AG09309 (cell line): ENCODE data around the gene GLYR1.

Experiments
- DNase-seq: peaks from one replicate; pipeline ENCODE4 v3.0.0-alpha.2; 2010; ENCODE audit warnings: low read depth
- H3K4me3 ChIP-seq: 2 replicates; pipeline ENCODE4 v1.5.1; 2011; ENCODE audit warnings: mild to moderate bottlenecking, low read depth, low read length, moderate library complexity; ENCODE audit not compliant: control insufficient read depth
- TF ChIP-seq, protein P1 (sequence below): IDR thresholded peaks from 2 replicates; pipeline ENCODE4 v1.5.1; 2011; ENCODE audit warnings: mild to moderate bottlenecking, low read depth, low read length, inconsistent platforms; ENCODE audit not compliant: insufficient read depth, control insufficient read depth; ENCODE audit errors: missing control alignments

The GLYR1 gene

DNA sequence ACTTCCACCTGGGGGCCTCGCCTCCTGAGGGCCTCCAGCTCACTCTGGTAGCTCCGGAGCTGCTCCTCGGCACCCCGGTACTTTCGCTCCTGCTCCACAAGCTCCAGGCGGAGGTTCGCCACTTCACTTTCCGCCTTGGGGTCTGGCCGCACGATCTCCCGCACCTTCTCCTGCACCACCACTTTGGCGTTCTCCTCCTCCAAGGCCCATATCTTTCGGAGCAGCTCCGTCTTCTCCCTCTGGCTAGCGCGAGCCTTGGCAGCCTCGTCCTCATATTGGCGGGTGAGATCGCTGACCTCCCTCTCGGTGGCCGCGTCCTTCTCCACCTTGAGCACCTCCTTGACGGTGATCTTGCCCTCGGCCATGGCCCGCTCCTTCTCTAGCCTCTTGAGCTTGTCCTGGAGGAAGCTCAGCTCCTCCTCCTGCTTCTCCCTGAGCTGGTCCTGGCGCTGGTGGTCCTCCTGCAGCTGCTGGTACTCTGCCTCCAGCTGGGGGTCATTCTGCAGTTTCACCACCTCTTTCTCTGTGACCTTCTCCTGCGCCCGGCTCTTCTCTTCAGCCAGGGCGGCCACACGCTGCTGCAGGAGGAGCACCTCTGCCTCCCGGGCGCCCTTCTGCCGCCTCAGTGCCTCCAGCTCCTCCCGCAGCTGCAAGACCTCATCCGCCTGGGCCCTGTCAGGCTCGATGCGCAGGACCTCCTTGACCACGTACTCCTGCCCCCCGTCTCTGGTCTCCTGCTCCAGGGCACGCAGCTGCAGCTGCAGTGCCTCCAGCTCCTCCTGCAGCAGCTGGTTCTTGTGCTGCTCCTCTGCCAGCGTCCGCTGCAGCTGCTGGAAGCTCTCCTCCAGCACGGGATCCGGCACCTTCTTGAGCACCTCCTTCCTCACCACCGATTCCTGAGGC is 38.1 kb upstream of the GLYR1 start:
- no peak for DNase-seq
- H3K4me3 ChIP-seq, result no peak overlapping the region
- TF ChIP-seq, protein P1, sequence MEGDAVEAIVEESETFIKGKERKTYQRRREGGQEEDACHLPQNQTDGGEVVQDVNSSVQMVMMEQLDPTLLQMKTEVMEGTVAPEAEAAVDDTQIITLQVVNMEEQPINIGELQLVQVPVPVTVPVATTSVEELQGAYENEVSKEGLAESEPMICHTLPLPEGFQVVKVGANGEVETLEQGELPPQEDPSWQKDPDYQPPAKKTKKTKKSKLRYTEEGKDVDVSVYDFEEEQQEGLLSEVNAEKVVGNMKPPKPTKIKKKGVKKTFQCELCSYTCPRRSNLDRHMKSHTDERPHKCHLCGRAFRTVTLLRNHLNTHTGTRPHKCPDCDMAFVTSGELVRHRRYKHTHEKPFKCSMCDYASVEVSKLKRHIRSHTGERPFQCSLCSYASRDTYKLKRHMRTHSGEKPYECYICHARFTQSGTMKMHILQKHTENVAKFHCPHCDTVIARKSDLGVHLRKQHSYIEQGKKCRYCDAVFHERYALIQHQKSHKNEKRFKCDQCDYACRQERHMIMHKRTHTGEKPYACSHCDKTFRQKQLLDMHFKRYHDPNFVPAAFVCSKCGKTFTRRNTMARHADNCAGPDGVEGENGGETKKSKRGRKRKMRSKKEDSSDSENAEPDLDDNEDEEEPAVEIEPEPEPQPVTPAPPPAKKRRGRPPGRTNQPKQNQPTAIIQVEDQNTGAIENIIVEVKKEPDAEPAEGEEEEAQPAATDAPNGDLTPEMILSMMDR, result no peak

DNA sequence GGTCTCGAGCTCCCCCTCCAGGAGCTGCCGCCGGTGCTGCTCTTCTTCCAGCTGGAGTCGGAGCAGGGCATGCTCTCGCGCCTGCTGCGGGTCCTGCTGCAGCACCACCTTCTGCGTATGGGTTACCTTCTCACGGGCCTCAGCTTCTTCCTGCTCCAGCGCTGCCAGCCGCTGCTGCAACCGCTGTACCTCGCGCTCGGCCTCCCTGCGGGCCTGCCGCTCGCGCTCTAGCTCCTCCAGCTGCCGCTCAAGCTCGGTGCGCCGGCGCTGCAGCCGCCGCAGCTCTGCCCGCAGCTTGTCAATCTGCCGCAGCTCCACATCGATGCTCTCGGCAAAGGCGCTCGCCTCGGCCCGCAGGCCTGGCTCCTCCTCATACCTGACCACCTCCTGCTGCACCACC is 37.1 kb upstream of the GLYR1 start:
- TF ChIP-seq, protein P1, result no peak
- no peak overlapping the region for H3K4me3 ChIP-seq
- no peak for DNase-seq

DNA sequence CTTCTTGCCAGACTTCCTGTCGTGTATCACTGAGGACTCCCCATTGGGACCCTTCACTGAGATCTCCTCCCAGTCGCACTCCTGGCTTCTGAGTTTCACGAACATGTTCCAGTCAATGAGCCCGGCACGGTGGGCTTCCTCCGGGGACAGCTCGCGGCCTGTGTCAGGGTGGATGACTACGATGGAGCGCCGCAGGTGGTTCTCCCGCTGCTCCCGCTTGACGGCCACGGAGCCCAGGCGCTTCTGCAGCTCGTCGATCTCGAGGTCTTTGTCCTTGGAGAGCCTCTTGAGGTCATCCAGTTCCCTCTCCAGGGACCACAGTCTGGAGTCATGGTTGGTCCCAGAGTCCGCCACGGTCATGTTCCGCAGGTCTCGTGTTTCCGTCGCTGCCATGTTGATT is 36.4 kb upstream of the GLYR1 start:
- DNase-seq, result no peak
- TF ChIP-seq, protein P1, result no peak
- H3K4me3 ChIP-seq, result no peak overlapping the region

DNA sequence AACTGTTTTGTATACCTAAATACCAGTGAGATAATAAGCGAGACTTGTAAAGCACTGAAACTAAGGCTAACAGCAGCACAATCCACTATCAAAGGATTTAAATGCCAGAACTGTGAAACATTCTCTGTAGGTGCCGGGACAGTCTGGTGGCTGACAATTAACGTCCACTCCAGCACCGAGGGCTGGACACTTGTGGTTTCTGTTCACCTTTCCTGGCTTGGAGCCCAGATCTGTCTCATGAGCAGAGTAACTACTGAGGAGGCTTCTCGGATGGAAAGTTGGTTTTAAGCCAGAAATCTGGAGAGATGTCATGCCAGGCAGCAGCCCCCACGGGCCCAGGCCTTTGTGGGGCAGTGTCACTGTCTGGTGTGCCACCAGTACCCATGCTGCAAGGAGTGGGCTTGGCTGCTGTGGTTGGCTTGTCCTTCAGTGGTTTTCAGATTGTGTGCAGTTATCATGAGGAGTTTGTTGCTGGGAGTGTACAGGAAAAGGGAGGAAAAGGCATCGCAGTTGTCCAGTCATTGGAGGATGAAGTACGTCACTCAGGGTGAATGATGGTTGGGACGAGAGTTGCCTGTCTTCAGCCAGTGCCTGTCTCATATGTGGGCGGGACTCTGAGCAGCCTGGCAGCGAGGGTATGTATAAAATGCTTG is 35.7 kb upstream of the GLYR1 start:
- DNase-seq, result no peak
- H3K4me3 ChIP-seq, result no peak overlapping the region
- TF ChIP-seq, protein P1, result no peak

DNA sequence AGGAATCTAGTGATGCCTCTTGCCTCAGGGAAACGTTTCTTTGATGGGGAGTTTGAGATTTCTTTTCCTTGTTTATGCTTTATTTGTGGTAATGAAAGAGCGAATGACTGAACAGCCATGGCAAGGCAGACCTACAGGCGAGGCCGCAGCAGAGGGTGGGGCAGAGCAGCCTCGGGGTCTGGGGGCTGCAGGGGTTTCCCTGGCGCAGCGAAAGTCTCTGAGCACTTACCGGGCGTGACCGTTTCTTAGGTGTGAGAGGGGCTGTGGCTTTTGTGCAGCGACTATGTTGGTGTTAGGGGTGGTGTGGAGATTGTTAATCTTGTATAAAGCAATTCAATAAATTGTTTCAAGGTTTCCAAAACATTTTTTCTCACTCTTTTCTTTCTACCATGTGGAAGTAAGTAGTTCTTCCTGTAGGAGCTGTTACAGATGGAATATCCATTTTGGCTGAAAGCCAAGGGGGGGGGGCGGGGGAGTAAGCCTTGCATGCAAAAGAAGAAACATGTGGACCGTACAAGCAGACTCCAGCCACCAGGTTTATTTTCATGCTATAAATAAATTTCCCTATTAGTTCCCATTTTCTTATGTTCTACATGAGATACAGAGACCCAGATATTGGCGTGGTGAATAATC is 35.0 kb upstream of the GLYR1 start:
- TF ChIP-seq, protein P1, result no peak
- no peak overlapping the region for H3K4me3 ChIP-seq
- DNase-seq, result no peak

DNA sequence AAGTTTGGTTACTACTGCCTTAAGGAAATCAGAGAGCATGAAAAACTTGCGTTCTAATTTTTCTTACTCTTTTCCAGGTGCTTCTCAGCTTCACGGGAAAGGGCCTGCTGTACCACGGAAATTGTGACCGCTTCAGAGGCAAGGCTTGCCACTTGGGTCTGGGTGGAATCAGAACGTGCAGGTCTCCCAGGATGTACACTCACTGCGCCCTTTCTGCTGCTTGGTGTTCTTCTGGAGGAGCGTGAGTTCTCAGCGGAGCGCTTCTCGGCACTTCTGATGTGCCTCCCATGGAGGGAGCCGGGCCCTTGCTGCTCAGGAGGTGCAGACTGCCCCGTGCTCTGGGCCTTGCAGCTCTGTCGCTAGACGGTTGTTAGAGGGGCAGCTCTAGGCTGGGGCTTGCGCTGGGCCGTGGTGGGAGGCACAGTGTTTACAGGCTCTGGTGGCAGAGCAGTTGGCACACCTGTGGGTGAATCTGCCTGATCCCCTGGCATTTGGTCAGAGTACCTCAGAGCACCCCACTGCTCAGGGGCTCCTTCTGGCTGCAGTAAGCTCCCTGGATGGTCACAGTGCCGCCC is 33.0 kb upstream of the GLYR1 start:
- no peak for DNase-seq
- TF ChIP-seq, protein P1, result no peak
- no peak overlapping the region for H3K4me3 ChIP-seq
